GM12892 (cell line): ENCODE data around the gene EHBP1.

Source experiments
- POLR2A ChIP-seq: IDR thresholded peaks from 2 replicates; pipeline ENCODE4 v1.6.1; 2011; ENCODE audit warnings: low read depth, low read length, control low read depth
- TAF1 ChIP-seq: IDR thresholded peaks from 2 replicates; pipeline ENCODE4 v1.6.1; 2011; ENCODE audit warnings: low read depth, mild to moderate bottlenecking, control low read depth, low read length, borderline replicate concordance

- TF ChIP-seq POLR2A (no peak), TAF1 (no peak)
These were observed 165.5 kb downstream of the EHBP1 start for GRCh38 chr2:62870966-62871365.
